Stimulated activated CD8-positive, alpha-beta memory T cell treated with anti-CD3 and anti-CD28 coated beads, Interleukin-7, amount 100 ng/mL, for 24 hours (primary cell): ENCODE data around the gene GIPC1.
"Not testable (repeated sequence)": the region's sequence is repeated elsewhere in the genome, so short reads cannot be mapped to it uniquely, and the experiment has no call there.

ENCODE experiments used
- DNase-seq: peaks from one replicate; pipeline ENCODE4 v3.0.0-alpha.2; 2020; ENCODE audit warnings: low read depth

The GIPC1 gene

GRCh38 chr19:14517840-14518505 is 22.0 kb upstream of the GIPC1 start, which contains the start of gene DNAJB1:
Gene DNAJB1 (minus strand): TSS chr19:14518397. CDS start chr19:14518349, 48 bp downstream.
- DNase-seq, result no peak

DNA sequence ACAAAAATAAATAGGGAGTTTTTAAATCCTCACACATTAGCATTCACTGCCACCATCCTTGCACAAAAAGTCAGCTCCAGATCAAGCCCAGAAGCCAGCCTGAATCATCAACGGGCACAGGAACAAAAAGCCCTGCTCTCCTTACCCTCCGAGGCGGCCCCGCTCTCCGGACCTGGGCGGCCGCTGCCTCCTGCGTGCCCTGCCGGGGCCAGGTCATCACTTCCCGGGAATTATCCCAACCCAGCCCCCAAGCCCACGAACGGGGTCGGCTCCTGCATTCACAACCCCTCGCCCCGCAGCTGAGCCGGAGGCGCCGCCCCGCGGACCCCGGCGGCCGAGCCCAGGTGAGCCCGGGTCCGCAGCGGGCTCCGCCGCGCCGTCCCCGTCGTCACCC is 21.5 kb upstream of the GIPC1 start:
- no peak for DNase-seq

- no peak for DNase-seq
Measured at GRCh38 chr19:14516746-14517438, 21.0 kb upstream of the GIPC1 start.

DNA sequence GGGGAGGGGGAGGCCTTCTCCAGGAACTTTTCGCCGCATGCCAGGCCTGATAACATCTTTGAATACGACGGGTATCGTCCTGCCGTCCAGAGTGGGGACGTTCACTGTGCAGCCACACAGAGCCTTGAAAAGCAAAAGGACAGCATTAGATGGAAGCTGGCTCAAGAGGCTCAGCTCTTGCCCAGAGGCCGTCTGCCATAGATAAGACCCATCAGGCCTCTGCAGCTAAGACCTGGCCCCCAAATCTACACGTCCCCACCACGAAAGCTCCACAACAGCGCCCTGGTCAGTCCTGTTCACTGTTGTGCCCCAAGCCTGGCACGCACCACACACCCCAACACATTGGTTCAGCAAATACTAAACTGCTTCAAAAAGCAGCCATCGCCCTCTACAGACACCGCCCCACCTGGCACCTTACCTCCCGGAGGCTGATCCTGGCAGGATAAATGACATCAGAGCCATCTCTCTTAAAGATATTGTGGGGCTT is 20.2 kb upstream of the GIPC1 start:
- DNase-seq, result no peak

GRCh38 chr19:14515501-14516047 is 19.6 kb upstream of the GIPC1 start:
- no peak for DNase-seq

GRCh38 chr19:14514215-14514863 is 18.4 kb upstream of the GIPC1 start:
- no peak for DNase-seq

DNA sequence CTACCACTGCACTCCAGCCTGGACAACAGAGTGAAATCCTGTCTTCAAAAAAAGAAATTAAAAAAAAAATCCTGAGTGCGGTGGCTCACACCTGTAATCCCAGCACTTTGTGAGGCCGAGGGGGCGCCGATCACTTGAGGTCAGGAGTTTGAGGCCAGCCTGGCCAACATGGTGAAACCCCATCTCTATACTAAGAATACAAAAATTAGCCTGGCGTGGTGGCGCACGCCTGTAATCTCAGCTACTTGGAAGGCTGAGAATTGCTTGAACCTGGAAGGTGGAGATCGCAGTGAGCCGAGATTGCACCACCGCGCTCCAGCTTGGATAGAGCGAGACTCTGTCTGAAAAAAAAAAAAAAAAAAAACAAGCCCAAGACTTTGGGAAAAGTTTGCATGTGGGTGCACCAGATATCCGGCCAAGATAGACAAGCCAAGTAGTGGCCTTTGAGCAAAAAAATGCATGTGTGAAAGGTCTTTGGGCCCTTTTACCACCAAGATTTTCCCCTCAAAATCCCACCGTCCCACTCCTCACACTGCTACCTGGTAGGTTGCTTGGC is 16.6 kb upstream of the GIPC1 start:
- no peak for DNase-seq

- no peak for DNase-seq
Measured at GRCh38 chr19:14511229-14511593, 15.3 kb upstream of the GIPC1 start.

DNA sequence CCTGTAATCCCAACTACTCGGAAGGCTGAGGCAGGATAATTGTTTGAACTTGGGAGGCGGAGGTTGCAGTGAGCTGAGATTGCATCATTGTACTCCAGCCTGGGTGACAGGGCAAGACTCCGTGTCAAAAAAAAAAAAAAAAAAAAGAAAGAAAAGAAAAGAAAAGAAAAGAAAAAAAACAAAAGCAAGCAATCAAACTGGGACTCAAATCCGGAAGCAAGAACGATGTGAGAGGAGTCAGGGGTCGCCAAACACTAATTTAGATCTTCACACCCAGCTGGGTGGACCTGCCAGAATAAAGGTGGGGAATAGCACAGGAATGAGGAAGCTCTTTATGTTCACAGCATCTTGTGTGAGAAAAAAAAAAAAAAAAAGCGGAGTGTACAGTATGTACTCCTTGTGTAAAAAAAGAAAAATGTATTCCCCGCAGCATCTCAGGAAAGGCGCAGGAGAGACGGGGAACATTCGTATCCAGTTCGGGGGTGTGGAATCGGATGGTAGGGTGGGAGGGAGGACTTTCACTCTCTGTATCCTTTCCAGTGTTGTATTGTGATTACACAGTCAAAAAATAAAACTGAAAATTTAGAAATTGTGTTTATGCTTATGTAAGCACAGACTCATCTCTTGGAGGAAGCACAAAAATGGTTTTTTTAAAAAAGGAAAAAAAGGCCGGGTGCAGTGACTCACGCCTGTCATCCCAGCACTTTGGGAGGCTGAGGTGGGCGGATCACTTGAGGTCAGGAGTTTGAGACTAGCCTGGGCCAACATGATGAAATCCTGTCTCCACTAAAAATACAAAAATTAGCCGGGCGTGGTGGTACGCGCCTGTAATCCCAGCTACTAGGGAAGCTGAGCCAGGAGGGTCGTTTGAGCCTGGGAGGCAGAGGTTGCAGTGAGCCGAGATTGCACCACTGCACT is 14.6 kb upstream of the GIPC1 start:
- no peak for DNase-seq

- DNase-seq, result no peak
Measured at GRCh38 chr19:14507704-14508542, 12.0 kb upstream of the GIPC1 start.

DNA sequence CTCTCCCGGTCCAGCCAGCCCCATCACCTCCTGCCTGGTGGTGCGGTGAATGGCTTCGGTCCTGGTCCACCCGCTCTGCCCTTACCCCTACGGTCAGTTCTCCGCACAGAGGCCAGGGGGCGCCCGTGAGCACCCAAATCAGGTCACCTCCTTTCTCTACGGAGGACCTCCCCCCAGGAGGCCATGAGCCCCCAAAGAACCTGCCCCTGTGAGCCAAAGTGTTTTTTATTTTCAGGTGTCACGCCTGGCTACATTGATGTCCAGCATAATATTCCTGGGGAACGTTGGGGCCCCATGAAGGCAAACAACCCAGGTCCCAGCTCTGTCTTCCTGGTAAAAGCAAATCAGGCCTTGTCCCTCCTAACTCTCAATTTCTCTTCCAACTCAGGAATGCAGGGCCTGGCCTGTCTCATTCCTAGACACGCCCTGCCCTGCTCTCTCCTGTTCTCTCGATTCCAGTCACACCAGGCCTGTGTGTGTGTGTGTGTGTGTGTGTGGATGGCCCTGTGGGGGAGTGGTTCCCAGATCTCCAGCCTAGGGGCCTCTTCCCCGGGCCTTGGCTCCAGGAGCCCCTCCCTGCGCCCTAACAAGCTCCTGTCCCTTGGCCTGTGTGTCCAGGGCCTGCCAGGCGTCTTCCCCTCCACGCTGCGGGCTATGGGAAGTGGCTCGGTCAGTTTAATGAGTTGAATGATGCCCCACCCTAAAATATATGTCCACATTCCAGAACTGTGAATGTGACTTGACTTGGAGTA is 9.7 kb upstream of the GIPC1 start:
- peak; percentile 49 for DNase-seq

DNA sequence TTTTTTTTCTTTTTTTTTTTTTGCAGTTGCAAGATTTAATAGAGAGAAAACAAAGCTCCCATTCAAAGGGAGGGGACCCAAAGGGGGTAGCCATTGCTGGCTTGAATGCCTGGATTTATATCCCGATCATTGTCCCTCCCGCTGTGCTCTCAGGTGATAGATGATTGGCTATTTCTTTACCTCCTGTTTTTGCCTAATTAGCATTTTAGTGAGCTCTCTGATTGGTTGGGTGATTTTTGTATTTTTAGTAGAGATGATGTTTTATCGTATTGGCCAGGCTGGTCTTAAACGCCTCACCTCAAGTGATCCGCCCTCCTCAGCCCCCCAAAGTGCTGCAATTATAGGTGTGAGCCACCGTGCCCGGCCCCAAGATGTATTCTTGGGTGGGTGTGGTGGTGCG is 8.6 kb upstream of the GIPC1 start:
- DNase-seq, result not testable (repeated sequence)

- no peak for DNase-seq
Measured at GRCh38 chr19:14503285-14503684, 7.4 kb upstream of the GIPC1 start.

DNA sequence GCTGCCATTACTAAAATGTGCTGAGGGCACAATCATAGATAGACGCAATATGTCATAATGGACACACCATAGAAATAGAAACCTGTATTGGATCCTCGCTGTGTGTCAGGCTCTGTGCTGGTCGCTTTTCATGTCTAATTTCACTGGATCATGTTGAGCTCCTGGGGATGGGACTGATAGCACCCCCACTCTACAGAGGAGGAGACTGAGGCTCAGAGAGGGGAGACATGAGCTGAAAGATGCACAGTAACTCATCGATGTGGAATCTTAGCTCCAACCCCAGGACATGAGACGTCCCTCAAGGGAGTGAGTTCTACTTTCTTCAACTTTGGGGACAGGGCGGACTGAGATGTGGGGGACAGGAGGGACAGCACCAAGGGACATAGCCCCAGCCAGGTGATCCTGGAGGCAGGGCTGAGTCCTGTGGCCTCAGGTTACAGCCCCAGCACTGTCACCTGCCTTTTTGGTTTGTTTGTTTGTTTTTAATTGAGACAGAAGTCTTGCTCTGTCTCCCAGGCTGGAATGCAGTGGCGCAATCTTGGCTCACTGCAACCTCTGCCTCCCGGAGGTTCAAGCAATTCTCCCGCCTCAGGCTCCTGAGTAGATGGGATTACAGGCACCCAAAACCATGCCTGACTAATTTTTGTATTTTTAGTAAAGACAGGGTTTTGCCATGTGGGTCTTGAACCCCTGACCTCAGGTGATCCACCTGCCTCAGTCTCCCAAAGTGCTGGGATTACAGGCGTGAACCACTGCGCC is 6.6 kb upstream of the GIPC1 start:
- DNase-seq, result no peak

- DNase-seq, result no peak
Measured at GRCh38 chr19:14497228-14497921, 1.4 kb upstream of the GIPC1 start.

- DNase-seq, result no peak
Measured at GRCh38 chr19:14496834-14497227, 904 bp upstream of the GIPC1 start.

- DNase-seq, result no peak
Measured at GRCh38 chr19:14495672-14496028, 277 bp downstream of the GIPC1 start.

GRCh38 chr19:14494910-14495671 is 836 bp downstream of the GIPC1 start:
- DNase-seq, result no peak
